NCI-H345 treated with DMSO at 0.1 percent for 48 hours (cell line): ENCODE measurements around the gene AFAP1.
"Not testable (repeated sequence)": the region's sequence is repeated elsewhere in the genome, so short reads cannot be mapped to it uniquely, and the experiment has no call there.

ENCODE experiments used
- DNase-seq: peaks from one replicate; lab custom pipeline; 2025; ENCODE audit not compliant: unreplicated experiment; lab: John Stamatoyannopoulos, UW

Gene AFAP1

GRCh38 chr4:7947927-7948326, 8.3 kb upstream of the AFAP1 start:
- DNase-seq = no peak

- no peak for DNase-seq
These were observed 6.2 kb upstream of the AFAP1 start for GRCh38 chr4:7945709-7946380.

GRCh38 chr4:7944599-7945220, 5.0 kb upstream of the AFAP1 start:
- DNase-seq = no peak

- DNase-seq = not testable (repeated sequence)
These were observed 4.0 kb upstream of the AFAP1 start for GRCh38 chr4:7943688-7944087.

- no peak for DNase-seq
These were observed 3.5 kb upstream of the AFAP1 start for GRCh38 chr4:7943211-7943610.

GRCh38 chr4:7941965-7942496, 2.4 kb upstream of the AFAP1 start:
- no peak for DNase-seq

- DNase-seq = no peak
These were observed 1.7 kb upstream of the AFAP1 start for GRCh38 chr4:7941111-7941964.

GRCh38 chr4:7938609-7939376, 868 bp downstream of the AFAP1 start:
- DNase-seq = no peak

- DNase-seq = no peak
These were observed 1.4 kb downstream of the AFAP1 start for GRCh38 chr4:7938266-7938608.

- DNase-seq = no peak
These were observed 2.7 kb downstream of the AFAP1 start for GRCh38 chr4:7937006-7937405.

- no peak for DNase-seq
These were observed 5.8 kb downstream of the AFAP1 start for GRCh38 chr4:7933651-7934510.

- no peak for DNase-seq
These were observed 7.4 kb downstream of the AFAP1 start for GRCh38 chr4:7932287-7932686.

- DNase-seq = no peak
These were observed 10.3 kb downstream of the AFAP1 start for GRCh38 chr4:7929118-7929951.

GRCh38 chr4:7928711-7929110, 10.9 kb downstream of the AFAP1 start:
- no peak for DNase-seq

GRCh38 chr4:7926822-7927221, 12.8 kb downstream of the AFAP1 start:
- DNase-seq = no peak

GRCh38 chr4:7924570-7924969, 15.1 kb downstream of the AFAP1 start:
- DNase-seq = no peak

- no peak for DNase-seq
These were observed 15.5 kb downstream of the AFAP1 start for GRCh38 chr4:7924163-7924562.

GRCh38 chr4:7922466-7922865, 17.2 kb downstream of the AFAP1 start:
- DNase-seq = no peak

- DNase-seq = no peak
These were observed 20.7 kb downstream of the AFAP1 start for GRCh38 chr4:7918981-7919380.
